GM12878 (cell line): ENCODE results near the gene PIP5KL1. TPM values are rescaled to one million over a fixed set of nuclear protein-coding genes. Genes with fewer than 3 reads are reported as not detected.

ENCODE experiments used
- GATAD2B ChIP-seq: fragments of 450-650 bp; conservative IDR thresholded peaks from 2 replicates; pipeline ENCODE4 v1.6.1; 2017; ENCODE audit warnings: low read depth, mild to moderate bottlenecking, moderate library complexity
- MTA2 ChIP-seq: fragments of 450-650 bp; IDR thresholded peaks from 2 replicates; pipeline ENCODE4 v1.6.1; 2016; ENCODE audit warnings: low read depth, mild to moderate bottlenecking, moderate library complexity
- MXI1 ChIP-seq: fragments of 150-350 bp; IDR thresholded peaks from 2 replicates; pipeline ENCODE4 v1.6.1; 2011; ENCODE audit warnings: low read depth, mild to moderate bottlenecking, inconsistent platforms, low read length, improper control_type of control experiment
- MYC ChIP-seq: IDR thresholded peaks from 2 replicates; pipeline ENCODE4 v1.6.1; 2011; ENCODE audit warnings: mild to moderate bottlenecking, low read length, moderate library complexity, inconsistent platforms; ENCODE audit not compliant: insufficient read depth, insufficient replicate concordance, insufficient read length, severe bottlenecking
- NFXL1 ChIP-seq: fragments of 450-650 bp; IDR thresholded peaks from 2 replicates; pipeline ENCODE4 v1.6.1; 2017; ENCODE audit warnings: antibody characterized with exemption, mild to moderate bottlenecking, borderline replicate concordance
- NFYB ChIP-seq: IDR thresholded peaks from 2 replicates; pipeline ENCODE4 v1.6.1; 2011; ENCODE audit warnings: low read depth, mild to moderate bottlenecking, low read length, improper control_type of control experiment, moderate library complexity; ENCODE audit not compliant: insufficient read depth
- NR2F1 ChIP-seq: fragments of 450-650 bp; conservative IDR thresholded peaks from 2 replicates; pipeline ENCODE4 v1.6.1; 2017; ENCODE audit warnings: mild to moderate bottlenecking
- PAX5 ChIP-seq: IDR thresholded peaks from 2 replicates; pipeline ENCODE4 v1.6.1; 2011; ENCODE audit warnings: low read depth, low read length, borderline replicate concordance
- POLR2AphosphoS2 ChIP-seq: IDR thresholded peaks from 2 replicates; pipeline ENCODE4 v1.6.1; 2011; ENCODE audit warnings: low read depth, mild to moderate bottlenecking, low read length, improper control_type of control experiment, moderate library complexity
- RAD51 ChIP-seq: fragments of 450-650 bp; IDR thresholded peaks from 2 replicates; pipeline ENCODE4 v1.6.1; 2016; ENCODE audit warnings: moderate library complexity, mild to moderate bottlenecking, inconsistent platforms
- RB1 ChIP-seq: fragments of 450-650 bp; formaldehyde crosslinking; IDR thresholded peaks from 2 replicates; pipeline ENCODE4 v1.6.1; 2017; ENCODE audit warnings: mild to moderate bottlenecking, borderline replicate concordance
- RUNX3 ChIP-seq: IDR thresholded peaks from 2 replicates; pipeline ENCODE4 v1.6.1; 2012; ENCODE audit warnings: low read length, inconsistent platforms
- SREBF1 ChIP-seq: IDR thresholded peaks from 2 replicates; pipeline ENCODE4 v1.6.1; 2012; ENCODE audit warnings: mild to moderate bottlenecking, low read length
- TARDBP ChIP-seq: IDR thresholded peaks from 2 replicates; pipeline ENCODE4 v1.6.1; 2016; ENCODE audit warnings: borderline replicate concordance
- TBL1XR1 ChIP-seq: IDR thresholded peaks from 2 replicates; pipeline ENCODE4 v1.6.1; 2012; ENCODE audit warnings: low read depth, low read length, improper control_type of control experiment
- WRNIP1 ChIP-seq: IDR thresholded peaks from 2 replicates; pipeline ENCODE4 v1.6.1; 2011; ENCODE audit warnings: low read depth, low read length, improper control_type of control experiment, borderline replicate concordance
- YBX1 ChIP-seq: fragments of 450-650 bp; IDR thresholded peaks from 2 replicates; pipeline ENCODE4 v1.6.1; 2016; ENCODE audit warnings: antibody characterized with exemption
- YY1 ChIP-seq: IDR thresholded peaks from 2 replicates; pipeline ENCODE4 v1.6.1; 2011; ENCODE audit warnings: low read depth, mild to moderate bottlenecking, low read length
- ZNF207 ChIP-seq: fragments of 450-650 bp; IDR thresholded peaks from 2 replicates; pipeline ENCODE4 v1.6.1; 2014; ENCODE audit warnings: antibody characterized with exemption, mild to moderate bottlenecking, borderline replicate concordance
- ZNF217 ChIP-seq: fragments of 450-650 bp; IDR thresholded peaks from 2 replicates; pipeline ENCODE4 v1.6.1; 2017; ENCODE audit warnings: antibody characterized with exemption, mild to moderate bottlenecking
- ZNF622 ChIP-seq: fragments of 450-650 bp; IDR thresholded peaks from 2 replicates; pipeline ENCODE4 v1.6.1; 2017; ENCODE audit warnings: mild to moderate bottlenecking, inconsistent platforms
- polyA plus RNA-seq, 11 experiments: library from polyadenylated mRNA; depleted of rRNA in 4 of 11; unstranded in 6 of 11; stranded (reverse) in 5 of 11; fragments of >200 nt; fragmentation: Nextera tagmentation in 4 of 11; fragmentation: Illumina TruSeq in 1 of 11; extraction: Ambion mirVana in 4 of 11; extraction: Trizol in 1 of 11; gene quantifications; 1 replicate in 1 of 11; 2 replicates in 10 of 11; pipeline versions ENCODE4 v1.2.1 to v1.2.3, GENCODE V29; 2011 to 2016; ENCODE audit warnings: inconsistent platforms in 2 of 11, missing spikeins in 2 of 11, low read depth in 1 of 11
- total RNA-seq, 4 experiments: library from RNA; depleted of rRNA in 3 of 4; stranded (reverse); fragments of >200 nt in 3 of 4; fragmentation: Illumina TruSeq in 1 of 4; extraction: Trizol in 1 of 4; gene quantifications; 2 replicates each; pipeline versions ENCODE4 v1.2.1 to v1.2.3, GENCODE V29; 2013 to 2021
- TF ChIP-seq, protein P1 (sequence below): fragments of 450-650 bp; IDR thresholded peaks from 2 replicates; pipeline ENCODE4 v1.6.1; 2017; ENCODE audit warnings: low read depth, mild to moderate bottlenecking, moderate library complexity
- TF ChIP-seq, protein P2 (sequence below): fragments of 450-650 bp; IDR thresholded peaks from 2 replicates; pipeline ENCODE4 v1.6.1; 2017; ENCODE audit warnings: borderline replicate concordance
- TF ChIP-seq, protein P3 (sequence below): fragments of 450-650 bp; IDR thresholded peaks from 2 replicates; pipeline ENCODE4 v1.6.1; 2017; ENCODE audit warnings: mild to moderate bottlenecking, moderate library complexity

PIP5KL1 gene
- total and polyA plus RNA-seq, 10 of the 15 experiments (the other 5 are each of a cell fraction or from before 2014, with no cell fraction given) = 0.04 to 0.67 (median 0.43) TPM; not detected in 2

DNA sequence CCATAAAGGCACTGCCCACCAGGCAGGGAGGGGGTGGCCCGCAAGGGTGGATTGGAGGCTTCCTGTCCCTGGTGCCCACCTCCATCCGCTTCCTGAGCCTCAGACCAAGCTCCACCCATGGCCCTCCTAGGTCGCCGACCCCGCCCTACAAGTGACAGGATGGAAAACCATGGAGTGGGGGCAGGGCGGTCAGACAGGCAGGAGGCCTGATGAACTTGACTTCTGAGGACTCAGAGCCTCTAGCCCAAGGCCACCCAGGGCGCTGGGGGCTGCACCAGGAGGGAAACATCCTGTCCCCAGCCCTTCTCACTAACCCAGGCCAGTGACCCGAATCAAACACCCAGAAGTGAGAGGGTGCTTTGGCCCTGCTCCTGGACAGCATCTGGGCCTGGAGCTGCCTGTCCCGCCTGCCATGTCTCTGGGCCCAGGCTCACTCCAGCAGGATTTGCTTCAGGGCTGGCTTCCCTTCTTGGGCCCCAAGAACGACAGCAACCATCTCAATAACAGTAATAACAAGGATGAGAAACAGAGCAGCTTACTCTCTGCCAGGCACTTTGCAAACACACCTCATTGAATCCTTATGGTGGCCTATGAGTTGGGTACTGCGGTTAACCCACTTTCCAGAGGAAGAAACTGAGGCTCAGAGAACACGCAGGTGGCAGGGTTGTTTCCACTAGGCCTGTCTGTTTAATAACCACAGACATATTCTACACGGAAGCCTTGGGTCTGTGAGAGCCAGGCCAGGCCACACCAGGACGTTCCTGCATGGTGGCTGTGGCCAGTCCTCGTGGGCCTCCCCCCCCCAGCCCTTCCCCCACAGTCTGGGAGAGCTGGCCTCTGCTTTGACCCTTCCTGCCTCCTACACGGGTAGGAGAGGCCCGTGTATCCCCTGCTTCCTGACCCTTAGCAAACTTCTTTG lies 26.8 kb downstream of the PIP5KL1 start (continued):
- TF ChIP-seq POLR2AphosphoS2 = 0 out of 2 replicates have a peak, but pooled peaks have one; percentile 22
- TF ChIP-seq, protein P1, sequence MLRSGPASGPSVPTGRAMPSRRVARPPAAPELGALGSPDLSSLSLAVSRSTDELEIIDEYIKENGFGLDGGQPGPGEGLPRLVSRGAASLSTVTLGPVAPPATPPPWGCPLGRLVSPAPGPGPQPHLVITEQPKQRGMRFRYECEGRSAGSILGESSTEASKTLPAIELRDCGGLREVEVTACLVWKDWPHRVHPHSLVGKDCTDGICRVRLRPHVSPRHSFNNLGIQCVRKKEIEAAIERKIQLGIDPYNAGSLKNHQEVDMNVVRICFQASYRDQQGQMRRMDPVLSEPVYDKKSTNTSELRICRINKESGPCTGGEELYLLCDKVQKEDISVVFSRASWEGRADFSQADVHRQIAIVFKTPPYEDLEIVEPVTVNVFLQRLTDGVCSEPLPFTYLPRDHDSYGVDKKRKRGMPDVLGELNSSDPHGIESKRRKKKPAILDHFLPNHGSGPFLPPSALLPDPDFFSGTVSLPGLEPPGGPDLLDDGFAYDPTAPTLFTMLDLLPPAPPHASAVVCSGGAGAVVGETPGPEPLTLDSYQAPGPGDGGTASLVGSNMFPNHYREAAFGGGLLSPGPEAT = 0 out of 2 replicates have a peak, but pooled peaks have one; percentile 18
- no peak for TF ChIP-seq SREBF1
- TF ChIP-seq, protein P2, sequence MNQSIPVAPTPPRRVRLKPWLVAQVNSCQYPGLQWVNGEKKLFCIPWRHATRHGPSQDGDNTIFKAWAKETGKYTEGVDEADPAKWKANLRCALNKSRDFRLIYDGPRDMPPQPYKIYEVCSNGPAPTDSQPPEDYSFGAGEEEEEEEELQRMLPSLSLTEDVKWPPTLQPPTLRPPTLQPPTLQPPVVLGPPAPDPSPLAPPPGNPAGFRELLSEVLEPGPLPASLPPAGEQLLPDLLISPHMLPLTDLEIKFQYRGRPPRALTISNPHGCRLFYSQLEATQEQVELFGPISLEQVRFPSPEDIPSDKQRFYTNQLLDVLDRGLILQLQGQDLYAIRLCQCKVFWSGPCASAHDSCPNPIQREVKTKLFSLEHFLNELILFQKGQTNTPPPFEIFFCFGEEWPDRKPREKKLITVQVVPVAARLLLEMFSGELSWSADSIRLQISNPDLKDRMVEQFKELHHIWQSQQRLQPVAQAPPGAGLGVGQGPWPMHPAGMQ = no peak
- TF ChIP-seq TBL1XR1 = no peak
- peak; percentile 67; the same call in 1 of the 2 replicates for TF ChIP-seq NR2F1
- no peak for TF ChIP-seq MYC
- no peak for TF ChIP-seq ZNF622
- 0 out of 2 replicates have a peak, but pooled peaks have one; percentile 33 for TF ChIP-seq MXI1
- TF ChIP-seq RAD51 = no peak
- no peak for TF ChIP-seq WRNIP1
- 0 out of 2 replicates have a peak, but pooled peaks have one; percentile 10 for TF ChIP-seq PAX5
- no peak for TF ChIP-seq TARDBP
- no peak for TF ChIP-seq MTA2
- no peak for TF ChIP-seq YY1
- no peak for TF ChIP-seq NFYB
- TF ChIP-seq, protein P3, sequence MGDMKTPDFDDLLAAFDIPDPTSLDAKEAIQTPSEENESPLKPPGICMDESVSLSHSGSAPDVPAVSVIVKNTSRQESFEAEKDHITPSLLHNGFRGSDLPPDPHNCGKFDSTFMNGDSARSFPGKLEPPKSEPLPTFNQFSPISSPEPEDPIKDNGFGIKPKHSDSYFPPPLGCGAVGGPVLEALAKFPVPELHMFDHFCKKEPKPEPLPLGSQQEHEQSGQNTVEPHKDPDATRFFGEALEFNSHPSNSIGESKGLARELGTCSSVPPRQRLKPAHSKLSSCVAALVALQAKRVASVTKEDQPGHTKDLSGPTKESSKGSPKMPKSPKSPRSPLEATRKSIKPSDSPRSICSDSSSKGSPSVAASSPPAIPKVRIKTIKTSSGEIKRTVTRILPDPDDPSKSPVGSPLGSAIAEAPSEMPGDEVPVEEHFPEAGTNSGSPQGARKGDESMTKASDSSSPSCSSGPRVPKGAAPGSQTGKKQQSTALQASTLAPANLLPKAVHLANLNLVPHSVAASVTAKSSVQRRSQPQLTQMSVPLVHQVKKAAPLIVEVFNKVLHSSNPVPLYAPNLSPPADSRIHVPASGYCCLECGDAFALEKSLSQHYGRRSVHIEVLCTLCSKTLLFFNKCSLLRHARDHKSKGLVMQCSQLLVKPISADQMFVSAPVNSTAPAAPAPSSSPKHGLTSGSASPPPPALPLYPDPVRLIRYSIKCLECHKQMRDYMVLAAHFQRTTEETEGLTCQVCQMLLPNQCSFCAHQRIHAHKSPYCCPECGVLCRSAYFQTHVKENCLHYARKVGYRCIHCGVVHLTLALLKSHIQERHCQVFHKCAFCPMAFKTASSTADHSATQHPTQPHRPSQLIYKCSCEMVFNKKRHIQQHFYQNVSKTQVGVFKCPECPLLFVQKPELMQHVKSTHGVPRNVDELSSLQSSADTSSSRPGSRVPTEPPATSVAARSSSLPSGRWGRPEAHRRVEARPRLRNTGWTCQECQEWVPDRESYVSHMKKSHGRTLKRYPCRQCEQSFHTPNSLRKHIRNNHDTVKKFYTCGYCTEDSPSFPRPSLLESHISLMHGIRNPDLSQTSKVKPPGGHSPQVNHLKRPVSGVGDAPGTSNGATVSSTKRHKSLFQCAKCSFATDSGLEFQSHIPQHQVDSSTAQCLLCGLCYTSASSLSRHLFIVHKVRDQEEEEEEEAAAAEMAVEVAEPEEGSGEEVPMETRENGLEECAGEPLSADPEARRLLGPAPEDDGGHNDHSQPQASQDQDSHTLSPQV = no peak
- TF ChIP-seq YBX1 = no peak
- peak; percentile 20 for TF ChIP-seq RUNX3
- TF ChIP-seq GATAD2B = 0 out of 2 replicates have a peak, but pooled peaks have one; percentile 22
- TF ChIP-seq RB1 = no peak
- no peak for TF ChIP-seq NFXL1
- no peak for TF ChIP-seq ZNF207
- TF ChIP-seq ZNF217 = no peak
